ENCODE data around the gene SYT1. TPM values are rescaled to one million over a fixed set of nuclear protein-coding genes. Genes with fewer than 3 reads are reported as not detected.

SYT1 gene
- total and polyA plus RNA-seq, 2 of the 4 experiments (the other 2 are of a cell fraction): 2.8 to 3.0 TPM

GRCh38 chr12:79260923-79261322 lies 396.3 kb downstream of the SYT1 start:
- Histone ChIP-seq H3K4me1 (ENCODE audit: control insufficient read depth, insufficient read depth, low read length) (no peaks in the 10 kb centered on the region), H4K20me1 (ENCODE audit: insufficient read depth, low read length) (no peaks in the 10 kb centered on the region), H2AK5ac (ENCODE audit: low read depth, low read length) (no peak overlapping the region), H3K27ac (ENCODE audit: insufficient read depth, low read length) (no peak overlapping the region), H3K36me3 (ENCODE audit: control insufficient read depth, insufficient read depth, low read length) (no peaks in the 10 kb centered on the region), H3K56ac (ENCODE audit: extremely low read depth, insufficient read depth, low read length) (no peak overlapping the region), H3K18ac (ENCODE audit: low read depth, low read length) (no peak overlapping the region), H2AK9ac (replicated peaks; ENCODE audit: low read depth, low read length, poor library complexity) (no peak overlapping the region), H4K8ac (ENCODE audit: low read depth in 2 of 2, low read length in 2 of 2) (no peak overlapping the region), H3K4ac (ENCODE audit: low read depth, low read length) (no peak overlapping the region), H3K27me3 (ENCODE audit: control insufficient read depth, insufficient read depth, low read length) (no peaks in the 10 kb centered on the region), H2BK5ac (ENCODE audit: low read depth, low read length, poor library complexity, severe bottlenecking) (no peak overlapping the region), H3K23ac (ENCODE audit: low read depth, low read length) (no peak overlapping the region), H2BK15ac (ENCODE audit: low read depth, low read length) (no peak overlapping the region), H3K4me2 (ENCODE audit: low read depth, low read length) (no peak overlapping the region), H3K4me3 (ENCODE audit: insufficient read depth, low read depth, low read length) (no peak overlapping the region), H4K91ac (ENCODE audit: insufficient read depth, low read depth, low read length) (no peak overlapping the region), H3K79me1 (ENCODE audit: low read depth in 1 of 2, low read length in 2 of 2) (no peaks in the 10 kb centered on the region), H3K9me3 (ENCODE audit: control insufficient read depth, insufficient read depth, low read length) (no peaks in the 10 kb centered on the region), H2BK120ac (ENCODE audit: low read depth, low read length) (no peak overlapping the region), H3K14ac (replicated peaks; ENCODE audit: low read depth, low read length) (no peak overlapping the region), H3K9ac (ENCODE audit: low read depth, low read length) (no peak overlapping the region), H3K9me1 (ENCODE audit: insufficient read depth, low read length) (no peaks in the 10 kb centered on the region; the same call in 1 of the 2 replicates), H2BK20ac (ENCODE audit: low read depth, low read length) (no peak overlapping the region), H4K5ac (ENCODE audit: low read depth, low read length) (no peak overlapping the region), H2AFZ (replicated peaks; ENCODE audit: low read length, poor library complexity) (no peak overlapping the region)
- DNase-seq (no peak), ATAC-seq (ENCODE audit: low read depth) (no peak)
- TF ChIP-seq CHD1 (IDR thresholded peaks at IDR 0.05; ENCODE audit: low read depth, low read length) (no peak), CEBPB (IDR thresholded peaks at IDR 0.05; ENCODE audit: low read depth, low read length) (no peak), RAD21 (IDR thresholded peaks at IDR 0.05; ENCODE audit: low read length) (no peak), MAZ (IDR thresholded peaks at IDR 0.05; ENCODE audit: borderline replicate concordance, low read depth, low read length) (no peak), USF2 (IDR thresholded peaks at IDR 0.05; ENCODE audit: low read depth, low read length) (no peak), CTCF (conservative IDR thresholded peaks at IDR 0.05; ENCODE audit: low read depth, low read length) (no peak), SMC3 (IDR thresholded peaks at IDR 0.05; ENCODE audit: low read depth, low read length) (no peak)
- TF ChIP-seq, protein P1, sequence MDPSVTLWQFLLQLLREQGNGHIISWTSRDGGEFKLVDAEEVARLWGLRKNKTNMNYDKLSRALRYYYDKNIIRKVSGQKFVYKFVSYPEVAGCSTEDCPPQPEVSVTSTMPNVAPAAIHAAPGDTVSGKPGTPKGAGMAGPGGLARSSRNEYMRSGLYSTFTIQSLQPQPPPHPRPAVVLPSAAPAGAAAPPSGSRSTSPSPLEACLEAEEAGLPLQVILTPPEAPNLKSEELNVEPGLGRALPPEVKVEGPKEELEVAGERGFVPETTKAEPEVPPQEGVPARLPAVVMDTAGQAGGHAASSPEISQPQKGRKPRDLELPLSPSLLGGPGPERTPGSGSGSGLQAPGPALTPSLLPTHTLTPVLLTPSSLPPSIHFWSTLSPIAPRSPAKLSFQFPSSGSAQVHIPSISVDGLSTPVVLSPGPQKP (IDR thresholded peaks at IDR 0.05; ENCODE audit: borderline replicate concordance, low read depth, low read length): no peak
- POLR2A ChIA-PET (ENCODE audit: unreplicated experiment): interaction anchor here (0.5 kb wide), 1 partner anchor 365 kb away, joined by 3 read pairs; no protein-coding TSS in a partner anchor
- dilution Hi-C loops (cut with HindIII; ENCODE audit: low sequenced_read_pairs, unreplicated experiment) (no loop called here), intact Hi-C loops (cut with micrococcal nuclease) (no loop called here), in situ Hi-C loops (cut with MboI; ENCODE audit: low sequenced_read_pairs) (no loop called here)
- CTCF ChIA-PET: interaction anchor here (0.5 kb wide), 1 partner anchor 1528 kb away, joined by 5 read pairs; no protein-coding TSS in a partner anchor
- BruUV-seq (replicated peaks): no TSS peak
- WGBS, 2 experiments (ENCODE audit: extremely low coverage in 2 of 2, insufficient read length in 1 of 2): no CpG with 5 or more reads among the region's 2 CpGs
